RWPE1 (cell line): Measurements from ENCODE around the gene CLSTN2.

Experiments
- CTCF ChIA-PET: fragments of 350-600 bp; sonication (Branson Sonifier 250); formaldehyde crosslinking; extraction: SDS; loops from one replicate; lab custom pipeline; 2021; lab: Yijun Ruan, JAX
- POLR2A ChIA-PET: fragments of 400-600 bp; formaldehyde crosslinking; extraction: SDS; loops from one replicate; lab custom pipeline; 2020; ENCODE audit warnings: antibody characterized with exemption; ENCODE audit not compliant: low non-redundant PET; lab: Yijun Ruan, JAX
- DNase-seq: peaks from one replicate; pipeline ENCODE4 v3.0.0; 2012; ENCODE audit warnings: low spot score
- H3K27ac ChIP-seq: fragments of 450-650 bp; 2 replicates; pipeline ENCODE4 v1.5.1; 2017
- CTCF ChIP-seq: fragments of 450-650 bp; conservative IDR thresholded peaks from 2 replicates; pipeline ENCODE4 v1.5.1; 2017; ENCODE audit warnings: low read depth, mild to moderate bottlenecking

CLSTN2 gene

DNA sequence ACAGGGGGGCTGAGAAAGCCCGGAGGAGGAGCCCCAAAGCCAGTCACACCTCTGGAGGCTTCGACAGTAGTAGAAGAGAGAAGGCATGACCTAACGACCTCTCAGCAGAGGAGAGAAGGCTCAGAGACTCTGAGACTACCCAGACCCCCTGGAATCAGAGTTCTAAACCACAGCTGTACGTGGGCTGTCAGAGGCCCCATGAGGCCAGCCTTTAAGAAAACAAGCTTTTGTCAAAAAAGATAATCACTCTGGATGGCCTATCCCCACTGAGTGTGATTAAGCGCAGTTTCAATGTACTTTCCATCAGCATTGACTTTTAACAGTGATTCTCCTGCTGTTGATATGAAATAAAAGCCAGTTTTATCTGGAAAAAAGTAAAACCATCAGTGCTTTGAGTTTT is 330.3 kb downstream of the CLSTN2 start:
- ChIA-PET POLR2A (no interaction called here), CTCF (interaction anchor here (0.6 kb wide), 1 partner anchor 18 kb away, joined by 3 read pairs; no protein-coding TSS in a partner anchor)
- H3K27ac ChIP-seq, result no peak overlapping the region
- no peak for DNase-seq
- no peak for TF ChIP-seq CTCF

DNA sequence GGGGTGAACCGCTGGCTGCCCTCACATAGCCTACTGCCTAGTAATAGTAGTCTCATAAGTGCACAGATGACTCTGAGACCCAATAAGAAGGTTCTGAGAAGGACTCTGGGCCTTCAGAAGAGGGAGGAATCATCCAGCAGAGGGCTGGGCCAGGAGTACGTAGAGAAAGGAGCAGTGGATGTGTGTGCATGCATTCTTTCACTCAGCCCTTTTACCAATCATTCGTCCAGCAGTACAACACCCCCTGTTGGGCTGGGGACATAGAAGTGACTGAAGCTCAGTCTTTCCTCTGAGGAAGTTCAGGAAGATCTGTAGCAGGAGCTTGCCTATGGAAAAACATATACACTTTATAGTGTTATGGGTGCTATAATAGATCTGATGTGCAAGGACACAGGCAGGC is 333.1 kb downstream of the CLSTN2 start:
- TF ChIP-seq CTCF, result no peak
- ChIA-PET POLR2A (no interaction called here), CTCF (interaction anchor here (0.5 kb wide), 1 partner anchor 12 kb away, joined by 3 read pairs; no protein-coding TSS in a partner anchor)
- no peak overlapping the region for H3K27ac ChIP-seq
- DNase-seq, result no peak

GRCh38 chr3:140268610-140269009 is 333.6 kb downstream of the CLSTN2 start:
- no peak overlapping the region for H3K27ac ChIP-seq
- no peak for TF ChIP-seq CTCF
- CTCF ChIA-PET, result no interaction called here
- DNase-seq, result no peak
- POLR2A ChIA-PET, result no interaction called here

DNA sequence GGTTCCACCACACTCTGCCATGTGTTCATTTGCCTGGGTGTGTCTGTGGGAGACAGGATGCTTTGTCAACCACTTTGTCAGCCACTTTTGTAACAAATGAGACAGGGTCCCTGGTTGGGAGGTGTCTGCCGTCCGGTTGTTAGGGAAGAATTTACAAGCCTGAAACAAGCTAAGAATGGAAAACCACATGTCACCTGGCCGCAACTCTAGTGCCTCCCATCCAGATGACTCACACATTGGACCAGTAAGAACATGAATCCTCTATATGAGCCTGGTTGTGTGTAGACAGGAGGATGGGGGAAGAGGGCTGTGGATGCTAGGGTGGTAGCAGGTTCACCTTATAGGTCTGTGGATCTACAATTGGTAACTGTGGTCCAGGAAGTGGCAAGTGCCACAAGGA is 335.3 kb downstream of the CLSTN2 start:
- TF ChIP-seq CTCF, result no peak
- peak; percentile 65 for DNase-seq
- ChIA-PET CTCF (interaction anchor here (0.5 kb wide), 1 partner anchor 337 kb away, joined by 3 read pairs; no protein-coding TSS in a partner anchor), POLR2A (no interaction called here)
- H3K27ac ChIP-seq, result no peak overlapping the region

GRCh38 chr3:140273542-140274195 is 338.7 kb downstream of the CLSTN2 start:
- no peak for DNase-seq
- no peak for TF ChIP-seq CTCF
- no peak overlapping the region for H3K27ac ChIP-seq
- CTCF ChIA-PET, result no interaction called here
- POLR2A ChIA-PET, result no interaction called here

DNA sequence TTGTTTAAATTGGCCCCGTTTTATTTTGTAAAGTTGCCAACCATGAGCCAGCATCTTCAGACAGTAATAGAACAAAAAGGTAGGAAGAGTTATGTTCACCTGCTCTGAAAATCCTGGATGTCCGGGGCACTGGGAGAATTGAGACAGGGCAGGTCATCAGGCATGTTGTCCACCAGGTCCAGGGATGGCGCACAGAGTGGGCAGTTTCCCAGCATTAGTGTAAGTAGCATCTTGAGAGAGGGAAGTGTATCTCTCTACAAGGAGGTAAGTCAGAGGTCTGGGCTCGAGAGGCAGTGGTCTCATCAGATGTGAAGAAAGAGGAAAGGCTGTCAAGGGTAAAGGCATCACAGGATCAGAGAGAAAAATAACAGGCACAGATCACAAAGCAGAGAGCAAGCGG is 339.4 kb downstream of the CLSTN2 start:
- no peak for DNase-seq
- no peak overlapping the region for H3K27ac ChIP-seq
- no peak for TF ChIP-seq CTCF
- ChIA-PET CTCF (interaction anchor here (0.9 kb wide), 1 partner anchor 9 kb away, joined by 3 read pairs; no protein-coding TSS in a partner anchor), POLR2A (no interaction called here)
